ENCODE measurements around the gene ARRB1.

ARRB1 gene

GRCh38 chr11:75346912-75347647, 4.4 kb downstream of the ARRB1 start:
- TF ChIP-seq TAF1 (IDR thresholded peaks at IDR 0.05; ENCODE audit: borderline replicate concordance, low read depth, low read length), result no peak
- TF ChIP-seq POLR2A (IDR thresholded peaks at IDR 0.05; ENCODE audit: low read depth, low read length), result no peak
- no peak for TF ChIP-seq POLR2AphosphoS5 (IDR thresholded peaks at IDR 0.05; ENCODE audit: low read depth, low read length)
- FAIRE-seq (no peak), DNase-seq (ENCODE audit: insufficient read length) (no peak)

- TF ChIP-seq POLR2A (IDR thresholded peaks at IDR 0.05; ENCODE audit: low read depth, low read length) (no peak), TAF1 (IDR thresholded peaks at IDR 0.05; ENCODE audit: borderline replicate concordance, low read depth, low read length) (no peak), POLR2AphosphoS5 (IDR thresholded peaks at IDR 0.05; ENCODE audit: low read depth, low read length) (no peak)
- DNase-seq (ENCODE audit: insufficient read length) (no peak), FAIRE-seq (no peak)
These were observed 5.2 kb downstream of the ARRB1 start for GRCh38 chr11:75346296-75346695.

- FAIRE-seq (no peak), DNase-seq (ENCODE audit: insufficient read length) (no peak)
- TF ChIP-seq POLR2A (IDR thresholded peaks at IDR 0.05; ENCODE audit: low read depth, low read length), result no peak
- no peak for TF ChIP-seq POLR2AphosphoS5 (IDR thresholded peaks at IDR 0.05; ENCODE audit: low read depth, low read length)
- TF ChIP-seq TAF1 (IDR thresholded peaks at IDR 0.05; ENCODE audit: borderline replicate concordance, low read depth, low read length), result no peak
These were observed 5.9 kb downstream of the ARRB1 start for GRCh38 chr11:75345455-75346160.

GRCh38 chr11:75344761-75345454, 6.6 kb downstream of the ARRB1 start:
- TF ChIP-seq TAF1 (IDR thresholded peaks at IDR 0.05; ENCODE audit: borderline replicate concordance, low read depth, low read length), result no peak
- TF ChIP-seq POLR2AphosphoS5 (IDR thresholded peaks at IDR 0.05; ENCODE audit: low read depth, low read length), result no peak
- TF ChIP-seq POLR2A (IDR thresholded peaks at IDR 0.05; ENCODE audit: low read depth, low read length), result no peak
- DNase-seq (ENCODE audit: insufficient read length) (no peak), FAIRE-seq (no peak)

- DNase-seq (ENCODE audit: insufficient read length), result no peak
- no peak for FAIRE-seq
- TF ChIP-seq TAF1 (IDR thresholded peaks at IDR 0.05; ENCODE audit: borderline replicate concordance, low read depth, low read length) (no peak), POLR2A (IDR thresholded peaks at IDR 0.05; ENCODE audit: low read depth, low read length) (no peak), POLR2AphosphoS5 (IDR thresholded peaks at IDR 0.05; ENCODE audit: low read depth, low read length) (no peak)
These were observed 7.3 kb downstream of the ARRB1 start for GRCh38 chr11:75344186-75344585.

GRCh38 chr11:75342966-75343870, 8.2 kb downstream of the ARRB1 start:
- DNase-seq (ENCODE audit: insufficient read length) (no peak), FAIRE-seq (no peak)
- TF ChIP-seq POLR2A (IDR thresholded peaks at IDR 0.05; ENCODE audit: low read depth, low read length) (no peak), TAF1 (IDR thresholded peaks at IDR 0.05; ENCODE audit: borderline replicate concordance, low read depth, low read length) (no peak), POLR2AphosphoS5 (IDR thresholded peaks at IDR 0.05; ENCODE audit: low read depth, low read length) (no peak)

GRCh38 chr11:75342231-75342918, 9.1 kb downstream of the ARRB1 start:
- DNase-seq (ENCODE audit: insufficient read length) (no peak), FAIRE-seq (no peak)
- TF ChIP-seq POLR2A (IDR thresholded peaks at IDR 0.05; ENCODE audit: low read depth, low read length), result no peak
- TF ChIP-seq TAF1 (IDR thresholded peaks at IDR 0.05; ENCODE audit: borderline replicate concordance, low read depth, low read length), result no peak
- no peak for TF ChIP-seq POLR2AphosphoS5 (IDR thresholded peaks at IDR 0.05; ENCODE audit: low read depth, low read length)

- DNase-seq (ENCODE audit: insufficient read length), result no peak
- no peak for TF ChIP-seq POLR2AphosphoS5 (IDR thresholded peaks at IDR 0.05; ENCODE audit: low read depth, low read length)
- TF ChIP-seq TAF1 (IDR thresholded peaks at IDR 0.05; ENCODE audit: borderline replicate concordance, low read depth, low read length), result no peak
- no peak for TF ChIP-seq POLR2A (IDR thresholded peaks at IDR 0.05; ENCODE audit: low read depth, low read length)
- FAIRE-seq, result no peak
These were observed 9.8 kb downstream of the ARRB1 start for GRCh38 chr11:75341612-75342011.

- DNase-seq (ENCODE audit: insufficient read length), result no peak
- no peak for FAIRE-seq
- no peak for TF ChIP-seq POLR2AphosphoS5 (IDR thresholded peaks at IDR 0.05; ENCODE audit: low read depth, low read length)
- no peak for TF ChIP-seq TAF1 (IDR thresholded peaks at IDR 0.05; ENCODE audit: borderline replicate concordance, low read depth, low read length)
- no peak for TF ChIP-seq POLR2A (IDR thresholded peaks at IDR 0.05; ENCODE audit: low read depth, low read length)
These were observed 11.6 kb downstream of the ARRB1 start for GRCh38 chr11:75339685-75340409.

Measured in GM12892 (cell line).